HEK293T (cell line): Measurements from ENCODE around the gene PHOX2A.

Source experiments
- FOXA1 ChIP-seq: fragments of 450-650 bp; IDR thresholded peaks from 2 replicates; pipeline ENCODE4 v1.6.1; 2016; ENCODE audit warnings: mild to moderate bottlenecking
- NFRKB ChIP-seq: fragments of 450-650 bp; IDR thresholded peaks from 2 replicates; pipeline ENCODE4 v1.6.1; 2016; ENCODE audit warnings: mild to moderate bottlenecking, moderate library complexity

DNA sequence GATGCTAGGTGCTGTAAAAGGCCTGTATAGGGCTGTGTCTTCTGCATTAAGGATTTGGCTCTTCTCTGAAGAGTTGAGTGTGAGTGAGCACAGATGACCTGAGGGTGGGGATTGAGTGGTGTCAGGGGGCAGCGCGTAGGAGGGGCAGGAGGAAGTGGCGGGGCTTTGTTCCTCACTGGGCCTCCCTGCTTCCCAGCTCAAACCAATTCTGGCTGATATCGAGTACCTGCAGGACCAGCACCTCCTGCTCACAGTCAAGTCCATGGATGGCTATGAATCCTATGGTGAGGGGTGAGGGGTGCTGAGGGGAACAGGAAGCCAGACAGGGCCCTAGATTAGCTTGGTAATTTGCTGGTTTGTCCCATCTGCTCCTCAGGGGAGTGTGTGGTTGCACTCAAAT, 9.1 kb downstream of the PHOX2A start:
- no peak for TF ChIP-seq FOXA1
- no peak for TF ChIP-seq NFRKB
